ENCODE data around the gene WDR64. TPM values are rescaled to one million over a fixed set of nuclear protein-coding genes. Genes with fewer than 3 reads are reported as not detected.

The WDR64 gene
- total RNA-seq, 3 donors from 2014 or later: not detected

GRCh38 chr1:241637046-241637590 lies 15.0 kb upstream of the WDR64 start:
- DNase-seq (ENCODE audit: low spot score in 2 of 2): no peak
- Histone ChIP-seq H3K36me3 (no peaks in the 10 kb centered on the region), H3K27ac (no peak overlapping the region), H3K4me1 (no peaks in the 10 kb centered on the region), H3K4me3 (no peak overlapping the region), H3K27me3 (no peaks in the 10 kb centered on the region), H3K9me3 (no peaks in the 10 kb centered on the region)
- intact Hi-C loops (cut with DNase I; ENCODE audit: low total_unique reads): no loop called here
- no peak for TF ChIP-seq CTCF (IDR thresholded peaks at IDR 0.05)
- no peak for TF ChIP-seq POLR2A (IDR thresholded peaks at IDR 0.05)
- TF ChIP-seq POLR2AphosphoS5 (IDR thresholded peaks at IDR 0.05): no peak

DNA sequence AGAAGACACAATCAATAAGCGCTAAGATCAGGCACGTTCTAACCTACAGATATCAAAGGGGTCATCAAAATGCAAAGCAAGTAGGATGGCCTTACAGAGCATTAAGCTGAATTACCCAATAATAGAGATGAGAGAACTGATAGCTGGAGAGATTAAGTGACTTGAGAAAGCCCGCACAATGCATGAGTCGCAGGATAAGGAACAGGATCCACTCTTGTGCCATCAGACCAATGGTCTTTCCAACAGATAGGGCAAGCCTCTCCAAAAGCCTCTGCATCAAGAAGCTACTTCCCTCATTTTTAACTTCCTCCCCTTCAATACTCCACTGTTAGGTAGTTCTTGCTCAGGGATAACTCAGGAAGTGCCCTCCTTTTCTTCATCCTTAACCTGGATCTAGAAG lies 14.5 kb upstream of the WDR64 start:
- Histone ChIP-seq H3K4me1 (no peaks in the 10 kb centered on the region), H3K9me3 (no peaks in the 10 kb centered on the region), H3K27me3 (no peaks in the 10 kb centered on the region), H3K27ac (no peak overlapping the region), H3K36me3 (no peaks in the 10 kb centered on the region), H3K4me3 (no peak overlapping the region)
- DNase-seq (ENCODE audit: low spot score in 2 of 2): no peak
- intact Hi-C loops (cut with DNase I; ENCODE audit: low total_unique reads): no loop called here
- TF ChIP-seq POLR2AphosphoS5 (IDR thresholded peaks at IDR 0.05): no peak
- no peak for TF ChIP-seq CTCF (IDR thresholded peaks at IDR 0.05)
- TF ChIP-seq POLR2A (IDR thresholded peaks at IDR 0.05): no peak

DNA sequence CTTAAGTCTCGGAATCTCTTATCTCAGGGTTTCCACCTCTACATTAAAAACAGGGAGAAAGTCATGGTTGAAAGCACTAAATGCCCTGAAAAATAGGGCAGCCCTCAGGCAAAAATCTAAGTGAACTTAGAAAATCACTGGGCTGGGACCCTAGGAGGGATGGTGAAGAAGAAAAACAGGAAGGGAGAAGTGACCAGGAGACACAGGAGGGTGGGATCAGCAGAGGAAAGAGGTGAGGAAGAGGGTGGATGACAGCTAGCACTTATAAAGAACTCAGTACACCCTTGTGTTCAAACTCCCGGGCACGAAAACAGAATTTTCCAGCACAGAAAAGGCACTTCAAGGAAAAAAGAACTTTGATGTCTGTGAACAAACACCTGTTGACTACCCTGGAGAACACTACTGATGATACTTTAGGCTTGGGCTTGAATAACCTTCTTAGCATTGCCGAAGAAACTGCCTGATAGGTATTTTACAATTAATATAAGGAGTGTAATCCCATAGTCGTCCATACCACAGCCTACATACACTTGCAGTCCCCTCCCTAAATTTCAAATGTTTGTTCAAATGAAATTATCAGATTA lies 13.9 kb upstream of the WDR64 start:
- Histone ChIP-seq H3K4me1 (no peaks in the 10 kb centered on the region), H3K9me3 (no peaks in the 10 kb centered on the region), H3K36me3 (no peaks in the 10 kb centered on the region), H3K4me3 (no peak overlapping the region), H3K27me3 (no peaks in the 10 kb centered on the region), H3K27ac (no peak overlapping the region)
- intact Hi-C loops (cut with DNase I; ENCODE audit: low total_unique reads): no loop called here
- no peak for DNase-seq (ENCODE audit: low spot score in 2 of 2)
- TF ChIP-seq POLR2A (IDR thresholded peaks at IDR 0.05) (no peak), POLR2AphosphoS5 (IDR thresholded peaks at IDR 0.05) (no peak)

DNA sequence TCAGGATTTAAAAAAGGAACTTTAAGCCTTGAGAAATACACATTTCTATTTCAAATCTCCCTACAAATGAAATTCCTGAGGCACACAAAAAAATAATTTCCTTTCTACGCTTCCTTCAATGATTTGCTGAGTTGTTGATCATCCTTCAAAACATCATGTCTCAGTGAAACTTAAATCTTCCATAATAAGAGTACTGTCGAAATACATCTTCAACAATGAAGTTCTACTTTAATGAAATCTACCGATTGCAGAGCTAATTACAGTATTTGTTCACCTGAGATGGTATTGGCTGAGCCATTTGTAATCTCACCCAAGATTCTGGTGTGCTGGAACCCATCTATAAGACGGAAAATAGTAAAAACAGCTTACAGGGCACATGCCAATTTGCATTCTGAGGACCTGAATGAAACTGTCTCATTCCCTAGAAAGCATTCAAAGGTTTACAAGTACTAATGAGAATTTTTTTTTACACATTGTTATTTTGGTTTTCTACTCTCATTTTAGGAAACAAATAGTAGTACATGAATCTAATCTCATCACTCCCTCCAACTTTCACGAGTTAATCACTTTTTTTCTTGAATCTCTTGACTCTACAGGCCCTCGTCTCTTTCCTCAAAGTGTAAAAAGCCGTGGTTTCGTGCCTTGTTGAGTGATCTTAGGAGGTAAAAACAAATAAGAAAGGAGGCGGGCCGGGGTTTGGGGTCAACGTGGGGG lies 13.0 kb upstream of the WDR64 start:
- DNase-seq (ENCODE audit: low spot score in 2 of 2): peak in 1 of 2 donors; percentile 21
- TF ChIP-seq CTCF (IDR thresholded peaks at IDR 0.05) (no peak), POLR2AphosphoS5 (IDR thresholded peaks at IDR 0.05) (no peak), POLR2A (IDR thresholded peaks at IDR 0.05) (no peak)

GRCh38 chr1:241639623-241640148 lies 12.4 kb upstream of the WDR64 start:
- TF ChIP-seq POLR2A (IDR thresholded peaks at IDR 0.05): no peak
- Histone ChIP-seq H3K4me1 (no peaks in the 10 kb centered on the region), H3K4me3 (peak overlapping the region; percentile 69 to 96 (median 90)), H3K27me3 (no peaks in the 10 kb centered on the region), H3K27ac (peak overlapping the region; percentile 71 to 86), H3K36me3 (no peaks in the 10 kb centered on the region), H3K9me3 (no peaks in the 10 kb centered on the region)
- intact Hi-C loops (cut with DNase I; ENCODE audit: low total_unique reads): no loop called here
- DNase-seq (ENCODE audit: low spot score in 2 of 2): peak in 1 of 2 donors; percentile 51

More for the DNA sequence above, 13.0 kb upstream of the WDR64 start:
- H3K27me3 ChIP-seq: no peaks in the 10 kb centered on the region
- no peaks in the 10 kb centered on the region for H3K4me1 ChIP-seq
- intact Hi-C loops (cut with DNase I; ENCODE audit: low total_unique reads): no loop called here
- H3K4me3 ChIP-seq: peak overlapping the region; percentile 69 to 96 (median 90)
- H3K27ac ChIP-seq: peak overlapping the region; percentile 71 to 86
- H3K36me3 ChIP-seq: no peaks in the 10 kb centered on the region
- H3K9me3 ChIP-seq: no peaks in the 10 kb centered on the region
